Measurements from ENCODE around the gene UVRAG.
"Not testable (repeated sequence)": the region's sequence is repeated elsewhere in the genome, so short reads cannot be mapped to it uniquely, and the experiment has no call there.

The UVRAG gene

GRCh38 chr11:76075716-76076115 is 260.7 kb downstream of the UVRAG start:
- DNase-seq (ENCODE audit: low spot score): no peak

- DNase-seq (ENCODE audit: low spot score): not testable (repeated sequence)
These were observed 261.2 kb downstream of the UVRAG start for GRCh38 chr11:76076253-76076652.

GRCh38 chr11:76076749-76077148 is 261.7 kb downstream of the UVRAG start:
- no peak for DNase-seq (ENCODE audit: low spot score)

DNA sequence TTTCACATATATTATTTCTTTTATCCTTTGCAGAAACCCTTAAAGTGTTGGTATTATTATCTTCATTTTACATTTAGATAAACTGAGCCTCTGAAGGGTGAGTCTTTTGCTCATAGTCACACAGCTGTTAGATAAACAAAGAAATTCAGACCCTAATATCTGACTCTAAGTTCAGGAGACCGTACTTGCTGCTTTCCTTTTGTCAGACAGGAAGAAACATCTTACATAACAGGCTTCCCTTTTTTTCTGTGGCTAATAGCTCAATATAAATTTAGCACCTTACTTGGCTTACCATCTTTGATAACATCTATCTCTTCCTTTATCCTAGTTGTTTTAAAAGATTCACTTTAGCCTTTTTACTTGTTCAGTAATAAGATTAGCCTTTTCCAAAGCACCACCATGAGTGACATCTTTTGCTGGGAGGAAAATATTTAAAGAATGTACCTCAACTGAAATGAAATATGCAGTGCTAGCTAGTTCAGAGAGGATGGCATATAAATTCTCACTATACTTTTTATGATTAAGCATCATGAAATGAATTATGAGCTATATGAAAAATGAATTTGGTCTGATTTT is 262.7 kb downstream of the UVRAG start:
- no peak for DNase-seq (ENCODE audit: low spot score)

GRCh38 chr11:76081084-76081483 is 266.1 kb downstream of the UVRAG start:
- not testable (repeated sequence) for DNase-seq (ENCODE audit: low spot score)

GRCh38 chr11:76083563-76084451 is 268.8 kb downstream of the UVRAG start:
- DNase-seq (ENCODE audit: low spot score): no peak

- DNase-seq (ENCODE audit: low spot score): no peak
These were observed 270.3 kb downstream of the UVRAG start for GRCh38 chr11:76085270-76085669.

- no peak for DNase-seq (ENCODE audit: low spot score)
These were observed 272.0 kb downstream of the UVRAG start for GRCh38 chr11:76086743-76087635.

- DNase-seq (ENCODE audit: low spot score): no peak
These were observed 272.7 kb downstream of the UVRAG start for GRCh38 chr11:76087749-76088148.

DNA sequence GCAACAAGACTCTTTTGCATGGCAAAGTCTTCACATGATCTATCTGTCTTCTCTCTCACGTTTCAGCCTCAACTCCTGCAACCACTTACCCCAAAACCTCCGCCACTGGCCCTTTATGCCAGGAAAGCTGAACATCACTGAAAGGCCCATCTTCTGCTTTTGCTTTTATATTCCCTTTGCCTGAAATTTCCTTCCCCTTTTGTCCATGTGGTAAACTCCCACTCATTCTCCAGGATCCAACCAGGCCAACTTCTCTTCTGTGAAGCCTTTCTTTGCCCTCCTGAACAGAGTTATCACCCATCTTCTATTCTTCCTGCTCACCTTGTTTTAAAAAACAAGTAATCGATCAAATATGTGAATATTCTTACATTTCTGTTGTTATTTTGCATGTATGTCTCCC is 273.5 kb downstream of the UVRAG start:
- DNase-seq (ENCODE audit: low spot score): no peak

- DNase-seq (ENCODE audit: low spot score): no peak
These were observed 275.2 kb downstream of the UVRAG start for GRCh38 chr11:76090174-76090573.

DNA sequence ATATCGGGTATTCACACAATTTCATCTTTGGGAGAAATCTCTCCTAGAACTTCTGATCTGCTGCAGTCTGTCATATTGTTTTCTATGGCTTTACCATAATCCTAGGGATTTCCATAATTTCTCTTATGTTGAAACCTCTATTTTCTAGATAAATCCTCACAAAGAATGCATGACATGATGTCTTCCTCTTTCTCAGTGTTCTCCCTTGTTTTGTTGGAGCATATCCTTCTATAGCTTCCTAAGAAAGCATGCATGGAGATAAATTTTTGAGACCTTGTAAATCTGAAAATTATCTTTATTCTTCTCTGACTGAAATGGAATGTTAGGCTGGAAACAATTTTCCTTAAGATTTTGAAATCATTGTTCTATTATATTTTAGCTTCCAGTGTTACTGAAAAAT is 275.8 kb downstream of the UVRAG start:
- no peak for DNase-seq (ENCODE audit: low spot score)

DNA sequence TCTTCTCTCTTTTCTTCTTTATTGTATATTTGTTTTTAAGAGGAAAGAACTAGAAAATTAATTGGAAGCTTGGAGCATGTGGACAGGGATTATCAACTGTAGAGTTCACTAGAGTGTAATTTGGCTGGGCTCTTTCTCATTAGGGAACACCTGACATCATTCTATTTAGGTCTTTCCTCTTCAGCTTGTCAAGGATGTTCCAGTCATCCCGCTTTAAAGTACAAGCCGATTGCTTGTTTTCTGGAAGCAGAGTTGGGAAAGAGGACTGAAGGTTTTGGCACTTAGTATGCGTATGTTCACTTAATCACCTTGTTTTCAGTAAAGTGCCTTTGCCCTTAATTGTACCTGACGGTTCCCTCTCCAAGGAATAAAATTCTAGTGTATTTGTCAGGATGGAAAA is 279.7 kb downstream of the UVRAG start:
- DNase-seq (ENCODE audit: low spot score): no peak

DNA sequence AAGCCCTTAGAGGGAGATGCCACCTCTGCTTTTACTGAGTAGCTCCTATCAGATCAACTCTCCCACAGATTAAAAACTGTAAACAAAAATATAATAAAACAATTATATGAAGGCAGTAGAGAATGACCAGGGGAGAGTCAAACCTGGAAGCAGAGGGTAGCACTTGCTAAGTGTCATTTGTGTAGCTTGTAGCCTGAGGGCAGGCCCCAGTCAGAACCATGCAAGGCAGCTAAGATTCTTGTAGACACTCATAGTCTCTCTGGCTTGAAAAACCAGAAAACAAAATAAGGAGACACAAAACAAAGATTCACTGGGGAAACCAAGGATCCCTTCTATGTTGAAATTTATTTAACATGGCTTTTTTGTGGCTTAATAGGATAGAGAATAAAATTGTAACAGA is 280.9 kb downstream of the UVRAG start:
- DNase-seq (ENCODE audit: low spot score): no peak

DNA sequence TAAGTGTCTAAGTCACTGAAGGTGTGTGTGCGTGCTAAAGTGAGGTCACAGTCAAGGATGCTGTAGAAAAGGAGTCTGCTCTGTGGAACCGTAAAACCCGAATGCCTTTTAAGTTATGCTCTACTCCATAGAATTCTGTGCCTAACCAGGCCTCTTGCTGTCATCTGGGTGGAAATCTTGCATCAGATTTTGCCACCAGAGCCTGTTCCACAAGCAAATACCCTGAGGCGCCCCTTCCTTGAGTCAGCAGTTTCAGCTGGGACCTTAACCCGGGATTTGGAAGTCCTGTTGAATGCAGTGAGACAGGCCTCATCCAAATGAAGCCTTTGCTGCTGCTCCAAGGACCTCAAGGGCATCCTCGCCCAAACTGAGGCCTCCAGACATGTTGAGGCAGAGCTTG is 281.5 kb downstream of the UVRAG start:
- DNase-seq (ENCODE audit: low spot score): no peak

DNA sequence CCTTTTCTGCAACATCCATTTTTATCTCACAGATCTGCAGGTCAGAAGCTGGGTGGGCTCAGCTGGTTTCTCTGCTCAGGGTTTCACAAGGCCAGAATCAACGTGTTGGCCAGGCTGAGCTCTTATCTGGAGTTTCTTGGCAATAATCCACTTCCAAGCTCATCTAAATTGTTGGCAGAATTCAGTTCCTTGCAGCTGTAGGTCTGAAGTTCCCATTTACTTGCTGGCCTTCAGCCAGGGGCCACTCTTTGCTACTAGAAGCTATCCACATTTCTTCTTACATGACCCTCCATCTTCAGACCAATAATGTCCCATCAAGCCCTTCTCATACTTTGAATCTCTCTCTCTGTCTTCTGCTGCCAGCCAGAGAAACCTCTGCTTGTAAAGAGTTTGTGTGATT is 287.8 kb downstream of the UVRAG start:
- DNase-seq (ENCODE audit: low spot score): no peak

- no peak for DNase-seq (ENCODE audit: low spot score)
These were observed 288.4 kb downstream of the UVRAG start for GRCh38 chr11:76103460-76103859.

DNA sequence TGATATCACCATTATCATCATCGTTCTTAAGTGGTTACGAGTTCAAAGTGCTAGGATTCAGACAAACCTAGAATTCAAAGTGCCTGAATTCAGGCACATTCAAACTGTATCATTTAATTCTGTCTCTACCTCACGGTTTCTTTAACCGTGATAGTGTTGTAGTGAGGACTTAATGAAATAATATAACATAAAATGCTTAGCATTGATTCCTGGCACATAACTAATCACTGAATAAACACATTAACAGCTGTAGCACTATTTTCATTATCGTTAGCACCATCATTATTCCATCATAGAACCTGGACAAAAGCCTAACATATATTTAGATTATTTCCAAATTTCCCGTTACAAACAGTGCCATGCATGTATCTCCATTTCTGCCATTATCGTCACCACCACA is 289.3 kb downstream of the UVRAG start:
- no peak for DNase-seq (ENCODE audit: low spot score)

DNA sequence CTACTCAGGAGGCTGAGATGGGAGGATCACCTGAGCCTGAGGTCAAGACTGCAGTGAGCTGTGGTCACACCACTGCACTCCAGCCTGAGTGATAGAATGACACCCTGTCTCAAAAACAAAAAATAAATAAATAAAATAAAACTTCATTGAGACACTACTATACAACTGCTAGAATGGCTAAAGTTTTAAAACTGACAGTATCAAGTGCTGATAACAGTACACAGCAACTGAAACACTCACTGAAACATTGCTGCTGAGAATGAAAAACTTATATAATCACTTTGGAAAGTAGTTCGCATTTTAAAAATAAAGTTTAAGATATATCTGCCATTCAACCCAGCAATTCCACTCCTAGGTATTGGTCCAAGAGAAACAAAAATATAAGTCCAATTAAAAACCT is 290.6 kb downstream of the UVRAG start:
- no peak for DNase-seq (ENCODE audit: low spot score)

DNA sequence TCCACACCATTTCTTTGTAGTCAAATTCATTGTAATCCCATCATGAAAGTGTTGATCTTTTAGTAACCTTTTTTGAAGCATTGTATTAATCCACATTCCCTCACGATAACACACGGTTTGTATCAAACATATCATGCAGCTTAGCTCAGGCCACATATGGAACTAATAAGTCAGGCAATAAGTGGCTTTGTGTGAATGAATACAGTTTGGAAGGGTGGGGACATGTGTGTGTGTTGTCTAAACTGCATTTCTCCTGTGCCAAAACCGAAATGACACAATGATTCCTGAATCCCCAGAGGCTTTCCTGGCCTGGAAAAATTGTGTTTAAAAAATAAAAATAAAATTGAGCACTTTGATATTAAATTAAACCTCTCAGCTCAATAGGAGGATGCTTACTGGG is 293.0 kb downstream of the UVRAG start:
- no peak for DNase-seq (ENCODE audit: low spot score)

- DNase-seq (ENCODE audit: low spot score): no peak
These were observed 299.2 kb downstream of the UVRAG start for GRCh38 chr11:76114238-76114637.

DNA sequence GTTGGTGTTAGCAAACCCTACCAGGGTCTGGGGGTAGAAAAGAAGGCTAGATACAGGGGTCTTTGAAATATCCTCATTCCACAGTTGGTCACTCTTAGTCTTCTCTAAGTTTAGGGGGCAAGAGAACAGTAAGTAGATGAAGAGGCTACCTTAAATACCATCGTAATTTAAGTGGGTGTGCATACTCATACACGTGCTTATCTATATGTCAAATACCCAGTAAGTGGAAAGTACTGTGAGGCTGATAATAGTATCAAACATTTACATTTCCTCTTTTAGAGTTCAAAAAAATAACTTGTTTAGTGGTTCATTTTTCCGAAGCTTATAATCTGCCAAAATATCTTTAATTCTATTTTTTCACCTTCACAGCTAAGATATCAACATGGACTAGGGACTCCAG is 300.5 kb downstream of the UVRAG start:
- no peak for DNase-seq (ENCODE audit: low spot score)

DNA sequence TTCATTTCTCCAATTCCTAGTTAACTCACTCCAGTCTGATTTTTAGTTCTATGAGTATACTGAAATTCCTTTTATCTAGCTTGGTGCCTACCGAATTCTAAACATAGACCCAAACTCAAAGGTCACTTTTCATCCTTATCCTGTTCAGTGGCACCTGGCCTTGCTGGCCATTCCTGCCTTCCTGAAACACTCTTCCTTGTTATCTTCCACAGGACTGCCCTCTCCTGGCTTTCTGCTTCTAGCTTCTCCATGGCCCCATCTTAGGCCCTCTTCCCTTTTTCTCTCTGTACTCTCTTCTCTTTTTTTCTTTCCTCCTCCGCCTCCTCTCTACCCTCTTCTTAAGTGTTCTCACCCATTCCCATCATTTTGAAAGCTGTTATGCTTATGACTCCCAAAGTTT is 304.0 kb downstream of the UVRAG start:
- no peak for DNase-seq (ENCODE audit: low spot score)

Measured in left forelimb (tissue), 1 donor.